ENCODE measurements around the gene NT5M.

DNA sequence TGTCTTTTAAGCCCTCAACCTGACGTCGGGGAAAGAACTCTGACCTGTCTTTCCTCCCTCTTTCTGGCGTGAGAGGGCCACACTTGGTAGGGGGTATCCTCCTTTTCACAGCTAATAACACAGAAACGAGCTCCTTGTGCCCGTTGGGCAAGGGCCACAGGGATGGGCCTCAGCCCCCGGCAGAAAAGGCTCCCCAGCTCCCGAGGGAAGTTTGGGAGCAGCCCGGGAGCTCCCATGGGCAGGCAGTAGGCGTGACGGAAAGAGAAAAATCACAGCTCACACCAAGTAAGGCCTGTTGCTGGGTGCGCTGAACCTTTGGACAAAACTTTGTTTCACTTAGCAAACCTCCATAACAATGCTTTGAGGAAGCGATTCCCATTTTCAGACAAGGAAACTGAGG lies 90.8 kb downstream of the NT5M start:
- TF ChIP-seq CTCF (IDR thresholded peaks at IDR 0.05) (no peak), POLR2A (IDR thresholded peaks at IDR 0.05) (no peak)

Measured in heart left ventricle (tissue), 13 donors.